Measurements from ENCODE around the gene LRP1B.

DNA sequence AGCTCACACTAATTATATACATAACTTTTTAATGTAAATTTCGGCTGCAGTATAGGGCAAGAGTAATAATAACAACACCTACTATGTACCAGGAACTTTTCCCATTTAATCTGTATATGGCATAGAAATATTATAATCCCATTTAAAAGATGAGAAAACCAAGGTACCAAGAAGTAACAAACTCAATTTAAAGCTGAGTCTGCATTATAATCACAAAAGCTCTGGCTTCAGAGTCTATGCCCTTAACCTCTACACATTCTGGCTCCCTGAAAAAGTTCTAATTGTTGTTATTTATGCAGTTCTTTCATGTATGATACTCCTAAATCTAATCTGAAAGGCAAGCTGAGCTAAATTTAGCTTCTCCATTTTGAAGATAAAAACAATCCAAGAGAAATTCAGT lies 1675.5 kb downstream of the LRP1B start:
- no peak for TF ChIP-seq CTCF (IDR thresholded peaks at IDR 0.05; ENCODE audit: low read depth, low read length, poor library complexity, severe bottlenecking)
- no peak for TF ChIP-seq EZH2phosphoT487 (IDR thresholded peaks at IDR 0.05; ENCODE audit: borderline replicate concordance, low read length)
